Measurements from ENCODE around the gene FER1L5. TPM values are rescaled to one million over a fixed set of nuclear protein-coding genes. Genes with fewer than 3 reads are reported as not detected.

FER1L5 gene
- total RNA-seq, 4 donors from 2014 or later, result not detected

DNA sequence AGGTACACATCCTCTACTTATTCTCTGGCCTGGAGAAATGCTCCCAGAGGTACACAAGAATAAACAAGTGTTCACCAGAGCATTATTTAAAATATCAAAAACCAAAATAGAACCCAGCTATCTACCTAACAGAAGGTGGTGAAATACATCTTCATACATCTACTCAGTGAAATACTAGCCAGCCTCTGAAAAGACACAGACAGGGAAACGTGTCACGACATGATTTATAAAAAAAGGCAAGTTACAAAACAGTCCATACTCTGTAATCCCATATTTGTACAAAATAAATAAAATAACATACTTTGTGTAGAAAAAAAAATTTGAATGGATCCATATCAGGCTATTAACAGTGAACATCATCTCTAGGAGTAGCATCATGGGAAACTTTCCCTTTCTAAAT lies 42.6 kb upstream of the FER1L5 start:
- Histone ChIP-seq H3K36me3 (peaks cover 2 to 71% of the 10 kb centered on the region in 2 donors), H3K4me3 (no peak overlapping the region), H3K4me1 (peaks cover 47 to 64% of the 10 kb centered on the region in 2 donors), H3K27me3 (no peaks in the 10 kb centered on the region), H3K9me3 (no peaks in the 10 kb centered on the region), H3K27ac (peak overlapping the region; percentile 80 to 93 (median 90))
- intact Hi-C loops (cut with DNase I; ENCODE audit: low total_unique reads), result loop anchor here (2.0 to 5.0 kb wide), 3 partner anchors 65 to 217 kb away; partner anchors contain the start of gene CNNM3
- TF ChIP-seq, protein P1, sequence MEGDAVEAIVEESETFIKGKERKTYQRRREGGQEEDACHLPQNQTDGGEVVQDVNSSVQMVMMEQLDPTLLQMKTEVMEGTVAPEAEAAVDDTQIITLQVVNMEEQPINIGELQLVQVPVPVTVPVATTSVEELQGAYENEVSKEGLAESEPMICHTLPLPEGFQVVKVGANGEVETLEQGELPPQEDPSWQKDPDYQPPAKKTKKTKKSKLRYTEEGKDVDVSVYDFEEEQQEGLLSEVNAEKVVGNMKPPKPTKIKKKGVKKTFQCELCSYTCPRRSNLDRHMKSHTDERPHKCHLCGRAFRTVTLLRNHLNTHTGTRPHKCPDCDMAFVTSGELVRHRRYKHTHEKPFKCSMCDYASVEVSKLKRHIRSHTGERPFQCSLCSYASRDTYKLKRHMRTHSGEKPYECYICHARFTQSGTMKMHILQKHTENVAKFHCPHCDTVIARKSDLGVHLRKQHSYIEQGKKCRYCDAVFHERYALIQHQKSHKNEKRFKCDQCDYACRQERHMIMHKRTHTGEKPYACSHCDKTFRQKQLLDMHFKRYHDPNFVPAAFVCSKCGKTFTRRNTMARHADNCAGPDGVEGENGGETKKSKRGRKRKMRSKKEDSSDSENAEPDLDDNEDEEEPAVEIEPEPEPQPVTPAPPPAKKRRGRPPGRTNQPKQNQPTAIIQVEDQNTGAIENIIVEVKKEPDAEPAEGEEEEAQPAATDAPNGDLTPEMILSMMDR (IDR thresholded peaks at IDR 0.05 in 4 of 5, conservative IDR thresholded peaks at IDR 0.05 in 1 of 5), result no peak
- TF ChIP-seq POLR2A (IDR thresholded peaks at IDR 0.05), result no peak
- in situ Hi-C loops (cut with MboI; ENCODE audit: low sequenced_read_pairs in 4 of 4), result no loop called here
- no peak for ATAC-seq
- no peak for DNase-seq

DNA sequence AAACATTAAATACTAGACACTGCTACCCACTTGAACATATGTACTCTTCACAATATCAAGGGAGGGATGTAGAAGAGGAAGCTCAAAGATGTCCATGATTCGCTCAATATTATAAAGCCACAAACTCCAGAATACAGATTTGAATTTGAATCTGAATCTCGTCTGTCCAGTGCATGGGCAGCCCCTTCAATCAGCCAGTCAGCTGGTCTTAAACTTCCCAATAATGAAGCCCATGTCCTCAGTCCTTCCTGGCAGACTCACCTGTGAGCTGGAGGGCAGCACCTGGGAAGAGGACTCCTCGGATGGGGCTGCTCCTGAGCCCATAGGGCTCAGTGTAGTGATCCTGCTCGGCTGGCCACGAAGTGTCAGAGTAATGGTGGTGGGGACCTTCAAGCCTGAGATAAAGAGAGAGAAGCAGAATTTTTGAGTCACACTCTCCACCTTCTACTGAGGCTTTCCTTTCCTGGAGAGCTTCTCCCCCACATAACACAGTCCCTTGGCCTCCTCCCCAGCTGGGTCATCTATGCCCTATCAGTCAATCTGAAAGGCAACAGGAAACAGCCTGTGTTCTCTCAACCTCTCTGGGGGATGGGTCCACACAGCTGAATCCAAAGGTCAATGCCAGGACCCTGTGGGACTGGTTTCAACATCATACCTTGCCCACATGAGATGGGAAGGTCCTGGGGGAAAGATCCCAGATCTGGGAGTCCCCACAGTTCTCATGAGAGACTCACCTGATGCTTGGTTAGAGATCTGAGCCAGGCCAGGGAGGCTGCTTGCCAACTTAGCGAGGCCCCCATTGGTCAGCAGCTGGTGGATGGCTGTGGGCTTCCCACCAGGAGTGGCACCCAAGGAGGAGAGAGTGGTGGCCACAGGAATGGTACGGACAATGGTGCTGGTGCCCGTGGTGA lies 40.9 kb upstream of the FER1L5 start:
- no peak for DNase-seq
- H3K4me1 ChIP-seq, result peaks cover 50 to 63% of the 10 kb centered on the region in 2 donors
- H3K27me3 ChIP-seq, result no peaks in the 10 kb centered on the region
- peak overlapping the region; percentile 80 to 93 (median 90) for H3K27ac ChIP-seq
- H3K9me3 ChIP-seq, result no peaks in the 10 kb centered on the region
- in situ Hi-C loops (cut with MboI; ENCODE audit: low sequenced_read_pairs in 4 of 4) (no loop called here), intact Hi-C loops (cut with DNase I; ENCODE audit: low total_unique reads) (no loop called here)
- H3K36me3 ChIP-seq, result peaks cover 2 to 79% of the 10 kb centered on the region in 2 donors
- no peak for TF ChIP-seq POLR2A (IDR thresholded peaks at IDR 0.05)
- ATAC-seq, result no peak
- no peak overlapping the region for H3K4me3 ChIP-seq

DNA sequence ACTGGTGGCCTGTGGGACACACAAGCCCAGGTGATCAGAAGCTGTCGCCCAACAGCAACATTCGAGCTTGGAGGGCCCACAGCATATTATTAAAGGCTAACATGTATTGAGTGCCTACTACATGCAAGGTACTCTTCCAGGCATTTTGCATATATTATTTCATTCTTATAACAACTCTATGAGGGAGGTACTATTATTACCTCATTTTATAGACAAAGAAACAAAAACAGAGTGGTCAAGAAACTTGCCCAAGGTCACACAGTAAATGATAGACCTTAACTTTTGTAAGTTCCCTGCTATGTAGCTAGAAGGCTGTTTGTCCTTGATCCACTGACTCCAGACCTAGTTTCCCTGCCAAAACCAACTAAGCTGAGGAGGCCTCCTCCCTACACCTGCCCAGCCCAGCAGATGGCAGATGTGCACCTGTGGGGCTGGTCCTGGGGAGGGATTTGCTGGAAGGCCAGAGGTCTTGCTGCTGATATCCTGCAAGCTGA lies 40.2 kb upstream of the FER1L5 start:
- H3K4me1 ChIP-seq, result peaks cover 51 to 63% of the 10 kb centered on the region in 2 donors
- TF ChIP-seq, protein P1 (IDR thresholded peaks at IDR 0.05 in 4 of 5, conservative IDR thresholded peaks at IDR 0.05 in 1 of 5), result no peak
- TF ChIP-seq POLR2A (IDR thresholded peaks at IDR 0.05), result no peak
- intact Hi-C loops (cut with DNase I; ENCODE audit: low total_unique reads) (no loop called here), in situ Hi-C loops (cut with MboI; ENCODE audit: low sequenced_read_pairs in 4 of 4) (no loop called here)
- H3K27me3 ChIP-seq, result no peaks in the 10 kb centered on the region
- ATAC-seq (peak in 1 of 2 donors; percentile 7), DNase-seq (no peak)
- peak overlapping the region; percentile 80 to 93 (median 90) for H3K27ac ChIP-seq
- no peak overlapping the region for H3K4me3 ChIP-seq
- no peaks in the 10 kb centered on the region for H3K9me3 ChIP-seq
- peaks cover 2 to 86% of the 10 kb centered on the region in 2 donors for H3K36me3 ChIP-seq

DNA sequence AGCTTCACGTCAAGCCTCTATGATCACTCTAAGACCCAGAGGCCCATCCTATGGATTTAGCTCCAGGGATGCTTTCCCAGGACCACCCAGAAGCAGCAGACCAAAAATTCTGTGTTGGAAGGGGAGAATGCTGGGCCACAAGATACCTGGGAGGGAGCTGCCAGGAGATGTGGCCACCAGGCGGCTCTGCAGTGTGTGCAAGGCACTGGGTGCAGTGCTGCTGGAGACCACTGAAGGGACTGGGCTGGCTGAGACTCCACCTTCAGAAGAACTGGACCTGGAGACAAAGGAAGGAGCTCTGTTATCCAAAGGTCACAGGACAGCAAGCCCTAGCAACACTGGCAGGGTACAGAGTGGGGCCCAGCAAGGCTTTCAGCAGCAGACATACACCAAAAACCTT lies 38.5 kb upstream of the FER1L5 start:
- no peak for DNase-seq
- Histone ChIP-seq H3K4me1 (peaks cover 54 to 65% of the 10 kb centered on the region in 2 donors), H3K4me3 (no peak overlapping the region), H3K36me3 (peaks cover 2 to 87% of the 10 kb centered on the region in 2 donors), H3K27me3 (no peaks in the 10 kb centered on the region), H3K27ac (peak overlapping the region; percentile 52 to 93 (median 90)), H3K9me3 (no peaks in the 10 kb centered on the region)
- ATAC-seq, result no peak
- intact Hi-C loops (cut with DNase I; ENCODE audit: low total_unique reads), result no loop called here
- no peak for TF ChIP-seq POLR2A (IDR thresholded peaks at IDR 0.05)
- TF ChIP-seq, protein P1 (IDR thresholded peaks at IDR 0.05 in 4 of 5, conservative IDR thresholded peaks at IDR 0.05 in 1 of 5), result no peak
- in situ Hi-C loops (cut with MboI; ENCODE audit: low sequenced_read_pairs in 4 of 4), result no loop called here
